ENCODE data around the gene NAXD. TPM values are rescaled to one million over a fixed set of nuclear protein-coding genes. Genes with fewer than 3 reads are reported as not detected.

Gene NAXD
- total RNA-seq, 1 experiment from 2014 or later, result 18.7 TPM

DNA sequence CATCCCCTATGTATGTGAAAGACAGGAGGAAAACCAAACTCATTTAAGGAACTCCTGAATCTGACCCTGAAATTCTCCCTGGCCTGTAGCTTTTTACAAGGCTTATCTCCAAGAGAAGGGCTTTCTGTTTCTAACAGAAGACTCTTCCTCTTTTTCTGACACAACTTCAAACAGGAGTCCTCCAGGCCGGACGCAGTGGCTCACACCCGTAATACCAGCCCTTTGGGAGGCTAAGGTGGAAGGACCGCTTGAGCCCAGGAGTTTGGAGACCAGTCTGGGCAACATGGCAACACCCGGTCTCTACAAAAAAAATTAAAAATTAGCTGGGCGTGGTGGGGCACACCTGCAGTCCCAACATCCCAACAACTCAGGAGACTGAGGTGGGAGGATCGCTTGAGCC lies 48.7 kb downstream of the NAXD start:
- ChIA-PET CTCF (no interaction called here), POLR2A (ENCODE audit: unreplicated experiment) (no interaction called here)

DNA sequence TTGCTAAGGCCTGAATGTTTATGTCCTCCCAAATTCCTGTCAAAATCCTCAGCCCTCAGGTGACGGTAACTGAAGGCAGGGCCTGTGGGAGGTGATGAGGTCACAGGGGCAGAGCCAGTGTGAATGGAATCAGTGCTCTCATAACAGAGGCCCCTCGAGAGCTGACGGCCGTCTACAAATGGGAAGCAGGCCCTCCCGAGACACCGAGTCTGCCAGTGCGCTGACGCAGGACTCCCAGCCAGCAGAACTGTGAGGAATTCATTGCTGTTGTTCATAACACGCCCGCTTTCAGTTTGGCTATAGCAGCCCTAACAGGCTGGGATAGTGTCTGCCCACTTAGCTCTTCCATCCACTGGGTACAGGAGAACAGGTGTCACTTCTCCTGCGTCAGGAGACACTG lies 49.3 kb downstream of the NAXD start:
- H3K4me3 ChIP-seq (ENCODE audit: low read length), result no peak overlapping the region
- POLR2A ChIA-PET (ENCODE audit: unreplicated experiment), result no interaction called here

More for the DNA sequence above, 48.7 kb downstream of the NAXD start:
- Histone ChIP-seq H3K79me2 (ENCODE audit: low read length) (no peaks in the 10 kb centered on the region), H3K4me1 (ENCODE audit: insufficient read depth, low read length) (no peaks in the 10 kb centered on the region), H3F3A (ENCODE audit: low read length, unreplicated experiment) (no peaks in the 10 kb centered on the region), H3K27ac (ENCODE audit: low read length) (no peak overlapping the region), H3K4me2 (ENCODE audit: low read length) (no peak overlapping the region), H3K9ac (ENCODE audit: low read length) (no peak overlapping the region), H4K20me1 (ENCODE audit: low read length) (no peaks in the 10 kb centered on the region), H3K4me3 (ENCODE audit: low read length) (no peak overlapping the region), H3K9me3 (ENCODE audit: low read length) (no peaks in the 10 kb centered on the region), H2AFZ (ENCODE audit: low read length) (no peak overlapping the region), H3K36me3 (ENCODE audit: low read depth, low read length) (peaks cover 43% of the 10 kb centered on the region), H3K9me2 (replicated peaks; ENCODE audit: low read length) (no peaks in the 10 kb centered on the region), H3K27me3 (ENCODE audit: low read length) (no peaks in the 10 kb centered on the region)
- TF ChIP-seq EZH2phosphoT487 (IDR thresholded peaks at IDR 0.05; ENCODE audit: borderline replicate concordance, low read length) (no peak), EZH2 (IDR thresholded peaks at IDR 0.05; ENCODE audit: low read length, unreplicated experiment) (no peak)
- TF ChIP-seq, protein P1, sequence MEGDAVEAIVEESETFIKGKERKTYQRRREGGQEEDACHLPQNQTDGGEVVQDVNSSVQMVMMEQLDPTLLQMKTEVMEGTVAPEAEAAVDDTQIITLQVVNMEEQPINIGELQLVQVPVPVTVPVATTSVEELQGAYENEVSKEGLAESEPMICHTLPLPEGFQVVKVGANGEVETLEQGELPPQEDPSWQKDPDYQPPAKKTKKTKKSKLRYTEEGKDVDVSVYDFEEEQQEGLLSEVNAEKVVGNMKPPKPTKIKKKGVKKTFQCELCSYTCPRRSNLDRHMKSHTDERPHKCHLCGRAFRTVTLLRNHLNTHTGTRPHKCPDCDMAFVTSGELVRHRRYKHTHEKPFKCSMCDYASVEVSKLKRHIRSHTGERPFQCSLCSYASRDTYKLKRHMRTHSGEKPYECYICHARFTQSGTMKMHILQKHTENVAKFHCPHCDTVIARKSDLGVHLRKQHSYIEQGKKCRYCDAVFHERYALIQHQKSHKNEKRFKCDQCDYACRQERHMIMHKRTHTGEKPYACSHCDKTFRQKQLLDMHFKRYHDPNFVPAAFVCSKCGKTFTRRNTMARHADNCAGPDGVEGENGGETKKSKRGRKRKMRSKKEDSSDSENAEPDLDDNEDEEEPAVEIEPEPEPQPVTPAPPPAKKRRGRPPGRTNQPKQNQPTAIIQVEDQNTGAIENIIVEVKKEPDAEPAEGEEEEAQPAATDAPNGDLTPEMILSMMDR (conservative IDR thresholded peaks at IDR 0.05; ENCODE audit: low read depth, low read length), result no peak
- no peak for ATAC-seq
- no peak for DNase-seq
- intact Hi-C loops (cut with micrococcal nuclease), result no loop called here
- no TSS peak for BruUV-seq (replicated peaks)

More for the DNA sequence above, 49.3 kb downstream of the NAXD start:
- no peaks in the 10 kb centered on the region for H3K9me3 ChIP-seq (ENCODE audit: low read length)
- no peaks in the 10 kb centered on the region for H3K9me2 ChIP-seq (replicated peaks; ENCODE audit: low read length)
- H3K27ac ChIP-seq (ENCODE audit: low read length), result no peak overlapping the region
- H3K9ac ChIP-seq (ENCODE audit: low read length), result no peak overlapping the region
- CTCF ChIA-PET, result no interaction called here
- no peaks in the 10 kb centered on the region for H3F3A ChIP-seq (ENCODE audit: low read length, unreplicated experiment)
- no peaks in the 10 kb centered on the region for H4K20me1 ChIP-seq (ENCODE audit: low read length)
- no peaks in the 10 kb centered on the region for H3K27me3 ChIP-seq (ENCODE audit: low read length)
- no peak overlapping the region for H3K4me2 ChIP-seq (ENCODE audit: low read length)
- H3K36me3 ChIP-seq (ENCODE audit: low read depth, low read length), result peaks cover 43% of the 10 kb centered on the region
- H3K79me2 ChIP-seq (ENCODE audit: low read length), result no peaks in the 10 kb centered on the region
- TF ChIP-seq, protein P1 (conservative IDR thresholded peaks at IDR 0.05; ENCODE audit: low read depth, low read length), result no peak
- TF ChIP-seq EZH2 (IDR thresholded peaks at IDR 0.05; ENCODE audit: low read length, unreplicated experiment), result no peak
- no peak for TF ChIP-seq EZH2phosphoT487 (IDR thresholded peaks at IDR 0.05; ENCODE audit: borderline replicate concordance, low read length)
- ATAC-seq (no peak), DNase-seq (no peak)
- no peaks in the 10 kb centered on the region for H3K4me1 ChIP-seq (ENCODE audit: insufficient read depth, low read length)
- intact Hi-C loops (cut with micrococcal nuclease), result no loop called here
- no TSS peak for BruUV-seq (replicated peaks)
- H2AFZ ChIP-seq (ENCODE audit: low read length), result no peak overlapping the region
